Cerebellar nuclear complex (tissue), 1 donor: Measurements from ENCODE around the gene E2F7.
"Not testable (repeated sequence)": the region's sequence is repeated elsewhere in the genome, so short reads cannot be mapped to it uniquely, and the experiment has no call there.

Experiments used
- DNase-seq, 2 experiments: peaks; one replicate each; lab custom pipeline; 2025; lab: John Stamatoyannopoulos, UW

E2F7 gene

GRCh38 chr12:77065361-77066204 lies at the start of gene E2F7:
Gene E2F7 (minus strand): TSS chr12:77065569. CDS start chr12:77064635, 934 bp downstream.
- peak in 1 of 2 experiments; percentile 47 for DNase-seq

GRCh38 chr12:77113971-77114370 lies 48.6 kb upstream of the E2F7 start:
- no peak for DNase-seq

- no peak for DNase-seq
Observed at GRCh38 chr12:77108707-77109106, 43.3 kb upstream of the E2F7 start.

DNA sequence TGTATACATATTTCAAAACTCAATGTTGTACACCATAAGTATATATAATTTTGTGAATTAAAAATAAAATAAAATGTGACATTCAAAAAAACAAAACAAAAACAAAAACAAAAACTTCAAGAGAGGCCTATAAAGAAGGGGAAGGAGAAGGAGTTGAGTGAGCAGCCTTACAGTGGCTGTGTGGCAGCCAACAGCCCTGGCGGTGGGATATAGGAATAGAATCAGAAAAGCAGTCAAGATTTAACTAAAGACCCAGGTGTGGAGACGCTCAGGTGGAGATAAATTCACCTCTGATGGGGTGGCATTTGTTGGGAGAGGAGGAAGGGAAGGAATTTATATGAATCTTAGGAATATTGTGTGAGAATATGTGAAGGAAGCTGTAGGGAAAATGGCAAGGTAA lies 41.8 kb upstream of the E2F7 start:
- no peak for DNase-seq

DNA sequence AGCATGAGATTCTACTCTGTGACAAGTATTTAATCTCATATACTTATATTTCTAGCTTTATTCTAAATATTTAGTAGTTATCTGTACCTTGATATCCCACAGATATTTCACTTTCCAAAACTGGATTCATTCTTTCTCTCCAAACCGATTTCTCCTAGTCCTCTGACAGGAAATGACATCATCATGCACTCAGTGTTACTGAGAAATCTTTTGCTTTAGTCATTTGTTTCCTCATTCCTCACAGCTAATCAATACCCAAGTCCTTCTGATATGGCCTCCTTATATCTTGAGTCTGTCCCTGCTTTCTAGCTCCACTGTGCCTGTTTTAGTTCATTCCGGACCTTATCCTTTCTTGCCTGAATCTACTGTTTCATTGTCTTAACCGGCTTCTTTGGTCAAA lies 39.4 kb upstream of the E2F7 start:
- DNase-seq: no peak

GRCh38 chr12:77104286-77104685 lies 38.9 kb upstream of the E2F7 start:
- DNase-seq: no peak

DNA sequence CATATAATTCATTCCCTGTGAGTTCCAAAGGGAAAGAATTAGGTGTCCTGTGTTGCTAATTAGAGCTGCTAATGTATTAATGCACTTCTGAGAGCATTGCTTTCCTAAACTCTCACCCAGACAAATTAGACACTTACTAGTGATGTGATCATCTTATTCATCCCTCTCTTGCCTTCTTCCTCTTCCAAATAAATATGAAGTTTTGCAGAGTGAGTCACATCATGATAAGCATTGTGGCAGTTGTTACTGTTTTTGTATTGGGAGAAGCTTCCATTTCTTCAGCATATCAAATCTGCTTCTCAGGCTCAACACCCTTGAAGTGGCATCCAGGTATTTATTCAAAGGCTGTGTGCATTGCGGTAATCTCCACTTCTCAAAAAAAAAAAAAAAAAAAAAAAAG lies 37.3 kb upstream of the E2F7 start:
- no peak for DNase-seq

DNA sequence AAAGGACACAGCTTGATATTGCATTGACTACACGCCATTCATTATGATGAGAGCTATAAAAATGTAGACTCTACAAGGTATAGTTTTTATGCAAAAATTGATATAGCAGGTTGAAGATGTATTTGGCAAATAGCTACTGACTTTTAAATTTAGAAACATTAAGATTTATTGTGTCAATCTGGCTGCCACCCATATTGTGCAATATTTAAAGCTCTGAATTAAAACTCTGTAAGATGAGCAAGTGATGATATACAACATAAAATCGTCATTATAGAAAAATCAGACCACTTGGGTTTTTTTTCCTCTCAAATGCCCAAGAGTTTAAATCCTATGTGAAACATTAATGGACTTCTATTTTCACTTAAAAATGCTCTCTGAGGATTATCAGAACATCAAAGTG lies 36.8 kb upstream of the E2F7 start:
- no peak for DNase-seq

- DNase-seq: no peak
Observed at GRCh38 chr12:77099799-77100198, 34.4 kb upstream of the E2F7 start.

GRCh38 chr12:77097846-77098245 lies 32.5 kb upstream of the E2F7 start:
- DNase-seq: no peak

DNA sequence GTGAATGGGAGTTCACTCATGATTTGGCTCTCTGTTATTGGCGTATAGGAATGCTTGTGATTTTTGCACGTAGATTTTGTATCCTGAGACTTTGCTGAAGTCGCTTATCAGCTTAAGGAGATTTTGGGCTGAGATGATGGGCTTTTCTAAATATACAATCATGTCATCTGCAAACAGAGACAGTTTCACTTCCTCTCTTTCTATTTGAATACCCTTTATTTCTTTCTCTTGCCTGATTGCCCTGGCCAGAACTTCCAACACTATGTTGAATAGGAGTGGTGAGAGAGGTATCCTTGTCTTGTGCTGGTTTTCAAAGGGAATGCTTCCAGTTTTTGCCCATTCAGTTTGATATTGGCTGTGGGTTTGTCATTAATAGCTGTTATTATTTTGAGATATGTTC lies 26.9 kb upstream of the E2F7 start:
- DNase-seq: not testable (repeated sequence)

DNA sequence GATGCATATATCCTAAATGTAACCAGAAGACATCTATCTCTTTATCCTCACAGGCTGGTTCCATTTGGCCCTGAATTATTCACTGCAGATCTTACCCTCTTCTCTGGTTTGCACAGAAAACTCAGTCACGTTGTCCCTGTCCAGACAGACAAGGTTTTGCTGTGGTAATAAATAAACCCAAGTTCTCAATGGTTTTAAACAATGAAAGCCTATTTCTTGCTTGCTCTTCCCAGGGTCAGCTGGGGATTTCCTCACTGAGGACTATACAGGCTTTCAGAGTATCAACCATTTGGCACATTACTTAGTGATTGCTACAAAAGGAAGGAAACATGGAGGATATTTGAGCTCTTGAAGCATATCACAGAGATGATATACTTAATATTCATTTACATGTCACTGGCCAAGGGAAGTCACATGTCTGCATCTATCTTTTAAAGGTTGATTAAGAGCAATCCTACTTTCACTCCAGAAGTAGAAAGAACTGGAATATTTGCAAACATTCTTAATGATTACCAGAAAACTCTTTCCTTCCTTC lies 24.4 kb upstream of the E2F7 start:
- no peak for DNase-seq

GRCh38 chr12:77087427-77087826 lies 22.1 kb upstream of the E2F7 start:
- DNase-seq: no peak

- DNase-seq: no peak
Observed at GRCh38 chr12:77082021-77082420, 16.7 kb upstream of the E2F7 start.

DNA sequence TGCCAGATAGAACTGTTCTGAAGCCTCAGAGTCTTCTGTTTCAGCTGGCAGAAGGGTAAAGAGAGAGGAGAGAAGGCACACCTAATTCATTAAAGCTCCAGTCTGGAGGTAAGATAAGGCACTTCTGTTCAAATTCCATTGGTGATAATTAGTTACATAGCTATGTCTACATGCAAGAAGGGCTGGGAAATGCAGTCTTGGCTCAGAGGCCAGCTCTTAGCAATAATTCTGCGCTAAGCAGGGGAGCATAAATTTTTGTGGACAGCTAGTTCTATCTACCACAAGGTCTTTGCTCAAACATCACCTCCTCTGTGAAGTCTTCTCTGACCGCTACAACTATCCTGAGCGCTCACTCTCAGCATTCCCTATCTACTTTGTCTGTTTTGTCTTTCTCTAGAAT lies 14.3 kb upstream of the E2F7 start:
- DNase-seq: no peak

- no peak for DNase-seq
Observed at GRCh38 chr12:77078231-77078630, 12.9 kb upstream of the E2F7 start.

- DNase-seq: no peak
Observed at GRCh38 chr12:77076886-77077285, 11.5 kb upstream of the E2F7 start.

GRCh38 chr12:77073894-77074293 lies 8.5 kb upstream of the E2F7 start:
- DNase-seq: not testable (repeated sequence)

DNA sequence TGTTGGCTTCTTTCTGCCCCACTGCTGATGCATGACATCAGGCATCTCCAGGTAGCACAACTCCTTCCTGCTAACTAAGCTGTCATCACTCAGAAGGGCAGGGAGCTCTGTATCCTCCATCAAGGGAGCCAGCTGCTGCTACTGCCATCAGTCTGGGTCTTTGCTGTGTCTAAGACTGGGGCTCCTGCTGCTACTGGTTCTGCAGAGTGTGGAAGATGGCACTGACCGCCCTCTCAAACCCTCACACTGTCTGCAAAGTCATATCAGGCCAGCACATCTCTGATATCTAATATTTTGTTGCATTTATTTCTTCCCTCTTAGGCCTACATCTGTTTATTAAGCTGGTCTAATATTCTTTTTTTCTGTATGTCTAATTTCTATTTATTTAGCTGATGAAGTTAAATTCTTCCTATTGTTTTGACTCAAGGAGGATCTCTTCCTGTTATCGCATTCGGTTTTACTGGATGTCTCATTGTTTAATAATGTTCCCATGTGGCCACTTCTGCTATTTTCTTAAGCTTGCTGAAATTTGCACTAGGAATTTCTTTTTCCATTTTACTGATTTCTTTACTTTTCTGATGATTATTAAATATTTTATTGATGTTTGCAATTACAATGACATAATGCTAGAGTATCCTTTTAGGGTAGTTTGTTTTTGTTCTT lies 7.6 kb upstream of the E2F7 start:
- DNase-seq: no peak

GRCh38 chr12:77070800-77071449 lies 5.6 kb upstream of the E2F7 start:
- DNase-seq: no peak

DNA sequence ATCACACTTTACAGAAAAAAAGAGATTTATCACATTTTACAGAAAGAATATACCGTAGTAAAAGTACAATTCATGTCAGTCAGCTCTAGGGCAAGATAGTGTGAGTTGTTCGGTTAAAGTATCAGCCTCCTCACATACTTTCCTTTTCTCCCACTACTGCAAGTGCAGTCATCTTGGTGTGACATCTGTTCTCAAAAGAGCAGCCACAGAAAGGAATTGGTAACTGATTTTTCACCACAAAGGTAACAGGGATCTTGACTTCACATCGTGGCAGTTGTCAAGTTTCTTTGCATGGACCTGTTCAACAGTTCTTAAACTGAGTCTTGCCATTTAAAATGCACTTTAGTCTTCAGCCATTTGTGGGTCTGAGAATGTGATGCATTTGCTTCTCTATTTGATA lies 5.0 kb upstream of the E2F7 start:
- DNase-seq: no peak

GRCh38 chr12:77064896-77065360 lies 441 bp downstream of the E2F7 start:
- no peak for DNase-seq
